ENCODE data around the gene ARL5B. TPM values are rescaled to one million over a fixed set of nuclear protein-coding genes. Genes with fewer than 3 reads are reported as not detected.

ARL5B gene
- total and polyA plus RNA-seq, 9 of the 15 experiments (the other 6 are each of a cell fraction or from before 2014, with no cell fraction given): 4.1 to 22.2 (median 15.1) TPM

DNA sequence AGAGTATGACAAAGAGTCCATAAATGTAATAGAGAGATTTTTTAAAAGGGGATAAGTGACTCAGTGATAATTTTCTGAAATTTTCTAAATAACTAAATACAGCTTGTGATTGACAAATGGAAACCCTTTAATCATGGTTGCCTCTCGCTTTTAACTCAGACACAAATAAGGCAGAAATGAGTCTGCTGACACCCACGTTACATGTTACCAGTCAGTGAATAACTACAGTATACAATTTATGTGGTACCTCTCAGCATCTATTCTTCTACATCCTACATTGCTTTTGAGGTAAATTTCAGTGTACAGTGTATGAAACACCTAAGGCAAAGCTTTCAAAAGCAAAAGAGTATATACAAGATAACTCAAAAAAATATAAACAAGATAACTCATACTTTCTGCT, 12.1 kb upstream of the ARL5B start:
- POLR2A ChIA-PET: no interaction called here
- no peak for FAIRE-seq

DNA sequence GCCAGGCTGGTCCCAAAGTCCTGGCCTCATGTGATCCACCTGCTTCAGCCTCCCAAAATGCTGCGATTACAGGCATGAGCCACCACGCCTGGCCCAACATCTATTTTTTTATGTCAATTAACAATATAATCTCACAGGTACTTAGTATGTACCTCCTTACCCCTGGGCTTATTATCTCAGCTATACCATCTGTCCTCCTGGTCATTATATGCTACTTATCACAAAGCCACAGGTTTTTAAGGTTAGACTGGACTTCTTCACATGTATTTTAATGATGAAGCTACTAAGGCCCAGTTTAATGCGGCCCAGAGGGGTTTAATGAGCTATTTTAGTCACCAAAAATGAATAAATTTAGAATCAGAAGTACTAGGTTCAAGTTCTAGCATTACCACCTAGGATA, 11.3 kb upstream of the ARL5B start:
- DNase-seq (ENCODE audit: extremely low read depth in 1 of 4, low spot score in 3 of 4) (peak in 1 of 4 experiments; percentile 17), FAIRE-seq (no peak)
- intact Hi-C loops (cut with micrococcal nuclease): no loop called here

More for the DNA sequence above, 12.1 kb upstream of the ARL5B start:
- BruUV-seq (replicated peaks): no TSS peak
- TF ChIP-seq BRD9 (IDR thresholded peaks at IDR 0.05; ENCODE audit: low read depth, partially characterized antibody) (no peak), MTA1 (IDR thresholded peaks at IDR 0.05; ENCODE audit: borderline replicate concordance) (no peak), DIDO1 (tag; IDR thresholded peaks at IDR 0.05; ENCODE audit: low read depth) (no peak), MIER1 (IDR thresholded peaks at IDR 0.05; ENCODE audit: low read depth) (no peak), ZNF12 (CRISPR knock-in tag; IDR thresholded peaks at IDR 0.05) (no peak)
- H4K20me1 ChIP-seq (replicated peaks; ENCODE audit: control insufficient read depth, insufficient read depth, low read length): no peaks in the 10 kb centered on the region
- CTCF ChIA-PET (ENCODE audit: low intra/inter-chr PET ratio): no interaction called here
- H3K27ac ChIP-seq (ENCODE audit: extremely low read depth, low read depth, low read length): no peak overlapping the region
- H3K79me2 ChIP-seq (ENCODE audit: control insufficient read depth, insufficient read depth, low read length): peaks cover 73% of the 10 kb centered on the region
- in situ Hi-C loops (cut with MboI) (no loop called here), intact Hi-C loops (cut with micrococcal nuclease) (no loop called here)
- DNase-seq (ENCODE audit: extremely low read depth in 1 of 4, low spot score in 3 of 4): no peak
- peaks cover 0 to 7% of the 10 kb centered on the region in 2 experiments; a peak in 2 of 5 replicates for H3K4me1 ChIP-seq (replicated peaks in 1 of 2; ENCODE audit: control insufficient read depth in 2 of 2, insufficient read depth in 2 of 2, low read length in 2 of 2)
- no peak for ATAC-seq
- no peak overlapping the region for H2AFZ ChIP-seq (ENCODE audit: low read depth, low read length)
- H3K4me2 ChIP-seq (ENCODE audit: insufficient read depth, low read length): no peak overlapping the region
- no peak overlapping the region for H3K4me3 ChIP-seq
- peaks cover 51% of the 10 kb centered on the region for H3K36me3 ChIP-seq (ENCODE audit: control insufficient read depth, insufficient read depth, low read length)
- H3K27me3 ChIP-seq (ENCODE audit: control insufficient read depth in 2 of 2, insufficient read depth in 2 of 2, low read length in 2 of 2): no peaks in the 10 kb centered on the region
- H3K9me1 ChIP-seq (ENCODE audit: control insufficient read depth, insufficient read depth, low read length): no peaks in the 10 kb centered on the region
- H3K9me3 ChIP-seq (replicated peaks; ENCODE audit: control insufficient read depth, insufficient read depth, low read depth, low read length): no peaks in the 10 kb centered on the region
- no peak overlapping the region for H3K9ac ChIP-seq (ENCODE audit: insufficient read depth in 1 of 2, low read depth in 2 of 2, low read length in 2 of 2)
- 96% methylated on average over 2 of the region's 2 CpGs for WGBS (ENCODE audit: insufficient coverage, low coverage, missing lambda C conversion rate)

More for the DNA sequence above, 11.3 kb upstream of the ARL5B start:
- Histone ChIP-seq H2AFZ (ENCODE audit: low read depth, low read length) (no peak overlapping the region), H3K9ac (ENCODE audit: insufficient read depth in 1 of 2, low read depth in 2 of 2, low read length in 2 of 2) (no peak overlapping the region), H3K9me1 (ENCODE audit: control insufficient read depth, insufficient read depth, low read length) (no peaks in the 10 kb centered on the region), H3K36me3 (ENCODE audit: control insufficient read depth, insufficient read depth, low read length) (peaks cover 45% of the 10 kb centered on the region), H3K79me2 (ENCODE audit: control insufficient read depth, insufficient read depth, low read length) (peaks cover 65% of the 10 kb centered on the region), H3K27me3 (ENCODE audit: control insufficient read depth in 2 of 2, insufficient read depth in 2 of 2, low read length in 2 of 2) (no peaks in the 10 kb centered on the region), H3K27ac (ENCODE audit: extremely low read depth, low read depth, low read length) (no peak overlapping the region), H3K9me3 (replicated peaks; ENCODE audit: control insufficient read depth, insufficient read depth, low read depth, low read length) (no peaks in the 10 kb centered on the region), H3K4me3 (no peak overlapping the region), H4K20me1 (replicated peaks; ENCODE audit: control insufficient read depth, insufficient read depth, low read length) (no peaks in the 10 kb centered on the region), H3K4me1 (replicated peaks in 1 of 2; ENCODE audit: control insufficient read depth in 2 of 2, insufficient read depth in 2 of 2, low read length in 2 of 2) (peaks cover 0 to 7% of the 10 kb centered on the region in 2 experiments; a peak in 2 of 5 replicates), H3K4me2 (ENCODE audit: insufficient read depth, low read length) (no peak overlapping the region)
- ChIA-PET CTCF (ENCODE audit: low intra/inter-chr PET ratio) (no interaction called here), POLR2A (interaction anchor here (0.7 to 1.6 kb wide), 2 partner anchors 8 to 12 kb away, joined by 3 to 5 read pairs; no protein-coding TSS in a partner anchor)
- no TSS peak for BruUV-seq (replicated peaks)
- TF ChIP-seq TCF3 (CRISPR knock-in tag; IDR thresholded peaks at IDR 0.05): peak; percentile 66
- TF ChIP-seq, protein P1, sequence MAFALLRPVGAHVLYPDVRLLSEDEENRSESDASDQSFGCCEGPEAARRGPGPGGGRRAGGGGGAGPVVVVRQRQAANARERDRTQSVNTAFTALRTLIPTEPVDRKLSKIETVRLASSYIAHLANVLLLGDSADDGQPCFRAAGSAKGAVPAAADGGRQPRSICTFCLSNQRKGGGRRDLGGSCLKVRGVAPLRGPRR (CRISPR knock-in tag; IDR thresholded peaks at IDR 0.05): no peak
- peak; percentile 69 for TF ChIP-seq TEAD4 (IDR thresholded peaks at IDR 0.05; ENCODE audit: low read length)
- TF ChIP-seq TEAD4 (CRISPR knock-in tag; IDR thresholded peaks at IDR 0.05; ENCODE audit: borderline replicate concordance): no peak
- TF ChIP-seq CBFA2T3 (IDR thresholded peaks at IDR 0.05): peak; percentile 62
- peak; percentile 64 for TF ChIP-seq TAL1 (IDR thresholded peaks at IDR 0.05)
- peak; percentile 66 for TF ChIP-seq ARID1B (IDR thresholded peaks at IDR 0.05)
- no peak for TF ChIP-seq BRCA1 (IDR thresholded peaks at IDR 0.05)
- no peak for TF ChIP-seq BRCA1 (CRISPR knock-in tag; IDR thresholded peaks at IDR 0.05)
- no peak for TF ChIP-seq GATA2 (CRISPR knock-in tag; IDR thresholded peaks at IDR 0.05)
- peak; percentile 20; the same call in 1 of the 2 replicates for TF ChIP-seq CBFA2T2 (conservative IDR thresholded peaks at IDR 0.05)
- WGBS (ENCODE audit: insufficient coverage, low coverage, missing lambda C conversion rate): 66% methylated on average over 3 of the region's 3 CpGs
- in situ Hi-C loops (cut with MboI): no loop called here
- ATAC-seq: no peak
